MM.1S (cell line): ENCODE data around the gene CELA2A.
A peak's percentile ranks its signal among the peaks of the same experiment; 100 is the strongest.

Source experiments
- DNase-seq: peaks from one replicate; pipeline ENCODE4 v3.0.0-alpha.2; 2015
- H2AFZ ChIP-seq: fragments of 300-600 bp; sonication (generic); 2 replicates; pipeline ENCODE4 v1.6.0; 2016; ENCODE audit warnings: antibody characterized with exemption, low read length
- H3F3A ChIP-seq: fragments of 300-600 bp; sonication (generic); 2 replicates; pipeline ENCODE4 v1.6.1; 2016; ENCODE audit warnings: mild to moderate bottlenecking, antibody characterized with exemption, low read length, moderate library complexity, mixed read lengths; ENCODE audit not compliant: insufficient read depth
- H3K27ac ChIP-seq: fragments of 300-600 bp; sonication (generic); 2 replicates; pipeline ENCODE4 v1.5.1; 2016; ENCODE audit warnings: mild to moderate bottlenecking, low read length
- H3K27me3 ChIP-seq: fragments of 300-600 bp; sonication (generic); replicated peaks from 2 replicates; pipeline ENCODE4 v1.6.0; 2016; ENCODE audit warnings: low read length; ENCODE audit not compliant: insufficient read depth
- H3K36me3 ChIP-seq: fragments of 300-600 bp; sonication (generic); replicated peaks from 2 replicates; pipeline ENCODE4 v1.6.1; 2016; ENCODE audit warnings: mild to moderate bottlenecking, low read length, mixed read lengths; ENCODE audit not compliant: insufficient read depth
- H3K4me1 ChIP-seq: fragments of 300-600 bp; sonication (generic); 2 replicates; pipeline ENCODE4 v1.6.1; 2016; ENCODE audit warnings: low read length, mixed read lengths
- H3K4me2 ChIP-seq: fragments of 300-600 bp; sonication (generic); 2 replicates; pipeline ENCODE4 v1.6.0; 2016; ENCODE audit warnings: low read depth, low read length
- H3K4me3 ChIP-seq: fragments of 300-600 bp; sonication (generic); 2 replicates; pipeline ENCODE4 v1.5.1; 2016; ENCODE audit warnings: low read length, mixed read lengths
- H3K79me2 ChIP-seq: fragments of 300-600 bp; sonication (generic); 2 replicates; pipeline ENCODE4 v1.6.1; 2016; ENCODE audit warnings: mixed run types, low read length, mixed read lengths
- H3K9ac ChIP-seq: fragments of 300-600 bp; sonication (generic); 2 replicates; pipeline ENCODE4 v1.6.1; 2016; ENCODE audit warnings: low read length, mixed read lengths
- H3K9me2 ChIP-seq: fragments of 300-600 bp; sonication (generic); replicated peaks from 2 replicates; pipeline ENCODE4 v1.6.1; 2016; ENCODE audit warnings: mild to moderate bottlenecking, low read length, mixed read lengths; ENCODE audit not compliant: insufficient read depth
- H3K9me3 ChIP-seq: fragments of 300-600 bp; sonication (generic); replicated peaks from 2 replicates; pipeline ENCODE4 v1.6.1; 2016; ENCODE audit warnings: mild to moderate bottlenecking, low read length, mixed read lengths; ENCODE audit not compliant: insufficient read depth
- H4K20me1 ChIP-seq: fragments of 300-600 bp; sonication (generic); 2 replicates; pipeline ENCODE4 v1.6.1; 2016; ENCODE audit warnings: mild to moderate bottlenecking, low read length, moderate library complexity, mixed read lengths; ENCODE audit not compliant: insufficient read depth
- CTCF ChIP-seq: fragments of 300-600 bp; sonication (generic); IDR thresholded peaks from 2 replicates; pipeline ENCODE4 v1.5.1; 2016; ENCODE audit warnings: antibody characterized with exemption, low read length, mixed read lengths
- EZH2 ChIP-seq: fragments of 300-600 bp; sonication (generic); optimal IDR thresholded peaks from 2 replicates; pipeline ENCODE3; 2017; ENCODE audit warnings: low read depth, mild to moderate bottlenecking, antibody characterized with exemption, low read length, mixed read lengths
- EZH2phosphoT487 ChIP-seq: fragments of 300-600 bp; sonication (generic); IDR thresholded peaks from 2 replicates; pipeline ENCODE4 v1.6.1; 2018; ENCODE audit warnings: antibody characterized with exemption, low read length

CELA2A gene

GRCh38 chr1:15456313-15456954, at the start of gene CELA2A:
TSS of gene CELA2A (plus strand) at chr1:15456732. CDS start at chr1:15456754, 22 bp downstream.
- H3K9me3 ChIP-seq, result no peaks in the 10 kb centered on the region
- H3K4me2 ChIP-seq, result no peak within 1 kb of the TSS
- H4K20me1 ChIP-seq, result no peaks in the 10 kb centered on the region
- H3K4me1 ChIP-seq, result peaks cover 6% of the 10 kb centered on the region; the same call in 1 of the 2 replicates
- TF ChIP-seq EZH2phosphoT487 (no peak), EZH2 (no peak), CTCF (no peak)
- no peak within 1 kb of the TSS for H3K9ac ChIP-seq
- H3K4me3 ChIP-seq, result no peak within 1 kb of the TSS
- no peak for DNase-seq
- no peak within 1 kb of the TSS for H2AFZ ChIP-seq
- H3K27me3 ChIP-seq, result no peaks in the 10 kb centered on the region; the same call in 1 of the 2 replicates
- H3K9me2 ChIP-seq, result no peaks in the 10 kb centered on the region
- H3K36me3 ChIP-seq, result no peaks in the 10 kb centered on the region
- no peaks in the 10 kb centered on the region for H3K79me2 ChIP-seq
- H3F3A ChIP-seq, result peaks cover 5% of the 10 kb centered on the region; the same call in 1 of the 2 replicates
- peak within 1 kb of the TSS; percentile 41; the same call in 1 of the 2 replicates for H3K27ac ChIP-seq

GRCh38 chr1:15407580-15407979, 49.0 kb upstream of the CELA2A start:
- no peak overlapping the region for H3K9ac ChIP-seq
- H4K20me1 ChIP-seq, result no peaks in the 10 kb centered on the region
- H3K36me3 ChIP-seq, result no peaks in the 10 kb centered on the region
- H3K9me3 ChIP-seq, result no peaks in the 10 kb centered on the region
- no peaks in the 10 kb centered on the region for H3K4me1 ChIP-seq
- H3K27ac ChIP-seq, result no peak overlapping the region
- no peaks in the 10 kb centered on the region for H3K9me2 ChIP-seq
- H3K4me2 ChIP-seq, result no peak overlapping the region
- no peak overlapping the region for H3K4me3 ChIP-seq
- H3K27me3 ChIP-seq, result peaks cover 21% of the 10 kb centered on the region
- H2AFZ ChIP-seq, result no peak overlapping the region
- H3K79me2 ChIP-seq, result peaks cover 20% of the 10 kb centered on the region
- DNase-seq, result no peak
- no peaks in the 10 kb centered on the region for H3F3A ChIP-seq
- TF ChIP-seq CTCF (no peak), EZH2phosphoT487 (no peak), EZH2 (no peak)

- H3F3A ChIP-seq, result no peaks in the 10 kb centered on the region
- H3K4me1 ChIP-seq, result no peaks in the 10 kb centered on the region
- H3K4me3 ChIP-seq, result peak overlapping the region; percentile 96
- peak overlapping the region; percentile 79; the same call in 1 of the 2 replicates for H3K9ac ChIP-seq
- no peaks in the 10 kb centered on the region for H3K9me3 ChIP-seq
- peaks cover 21% of the 10 kb centered on the region for H3K27me3 ChIP-seq
- H4K20me1 ChIP-seq, result no peaks in the 10 kb centered on the region
- H2AFZ ChIP-seq, result peak overlapping the region; percentile 70
- DNase-seq, result no peak
- no peaks in the 10 kb centered on the region for H3K36me3 ChIP-seq
- peaks cover 23% of the 10 kb centered on the region for H3K79me2 ChIP-seq
- H3K9me2 ChIP-seq, result no peaks in the 10 kb centered on the region
- H3K4me2 ChIP-seq, result peak overlapping the region; percentile 97
- H3K27ac ChIP-seq, result no peak overlapping the region
- TF ChIP-seq EZH2phosphoT487 (no peak), EZH2 (no peak), CTCF (no peak)
These were observed 47.6 kb upstream of the CELA2A start for GRCh38 chr1:15408890-15409387.
